WTC11 (cell line): ENCODE data around the gene DTNB. TPM values are rescaled to one million over a fixed set of nuclear protein-coding genes. Genes with fewer than 3 reads are reported as not detected.

Experiments used
- ATAC-seq: fragments of 200-7000 bp; cut with Tn5 transposase; 2 replicates; pipeline ENCODE4 v1.10.0; 2021; ENCODE audit warnings: mild to moderate bottlenecking, moderate library complexity
- CTCF ChIA-PET: fragments of 300-600 bp; sonication (Branson Sonifier 250); formaldehyde crosslinking; loops from one replicate; lab custom pipeline; 2021; ENCODE audit warnings: antibody characterized with exemption; lab: Charles Lee
- POLR2A ChIA-PET: fragments of 350-600 bp; sonication (Branson Sonifier 250); formaldehyde crosslinking; loops from one replicate; lab custom pipeline; 2021; ENCODE audit warnings: antibody characterized with exemption; lab: Charles Lee
- DNase-seq: peaks from one replicate; pipeline ENCODE4 v3.0.0; 2021; ENCODE audit warnings: low spot score
- H3K27ac Mint-ChIP-seq: 2 replicates; pipeline ENCODE4 v1.8.0; 2021; ENCODE audit warnings: mixed read lengths
- H3K27me3 Mint-ChIP-seq: 2 replicates; pipeline ENCODE4 v1.8.0; 2021; ENCODE audit warnings: low read depth, mild to moderate bottlenecking, moderate library complexity, mixed read lengths
- H3K36me3 Mint-ChIP-seq: 2 replicates; pipeline ENCODE4 v1.8.0; 2021; ENCODE audit warnings: mixed read lengths
- H3K4me1 Mint-ChIP-seq: 2 replicates; pipeline ENCODE4 v1.8.0; 2022; ENCODE audit warnings: mixed read lengths
- H3K4me3 Mint-ChIP-seq: 2 replicates; pipeline ENCODE4 v1.8.0; 2021; ENCODE audit warnings: mild to moderate bottlenecking, moderate library complexity, mixed read lengths
- H3K9me3 Mint-ChIP-seq: 2 replicates; pipeline ENCODE4 v1.8.0; 2021; ENCODE audit warnings: mixed read lengths
- ATF2 ChIP-seq: sonication (generic); formaldehyde crosslinking; IDR thresholded peaks from 2 replicates; pipeline ENCODE4 v1.8.1; 2022; ENCODE audit warnings: low read depth, missing genetic modification reagents, borderline replicate concordance
- CTCF ChIP-seq: fragments of 200-600 bp; IDR thresholded peaks from 2 replicates; pipeline ENCODE4 v1.8.0; 2022; ENCODE audit warnings: antibody characterized with exemption
- E2F1 ChIP-seq: sonication (generic); formaldehyde crosslinking; IDR thresholded peaks from 2 replicates; pipeline ENCODE4 v1.8.0; 2022; ENCODE audit warnings: mild to moderate bottlenecking, missing genetic modification reagents
- FOXJ3 ChIP-seq: sonication (generic); formaldehyde crosslinking; IDR thresholded peaks from 2 replicates; pipeline ENCODE4 v1.9.0; 2021; ENCODE audit warnings: missing genetic modification reagents, mild to moderate bottlenecking, borderline replicate concordance
- GRHL2 ChIP-seq: fragments of 250-450 bp; sonication (Bioruptor Pico); IDR thresholded peaks from 2 replicates; pipeline ENCODE4 v1.8.0; 2022; ENCODE audit warnings: mild to moderate bottlenecking, moderate library complexity; ENCODE audit not compliant: insufficient replicate concordance, severe bottlenecking
- IRF1 ChIP-seq: sonication (generic); formaldehyde crosslinking; IDR thresholded peaks from 2 replicates; pipeline ENCODE4 v1.8.0; 2023; ENCODE audit warnings: missing genetic modification reagents
- JAZF1 ChIP-seq: fragments of 250-450 bp; sonication (Bioruptor Pico); IDR thresholded peaks from 2 replicates; pipeline ENCODE4 v1.9.0; 2021; ENCODE audit warnings: moderate library complexity, mild to moderate bottlenecking, inconsistent platforms
- MXD4 ChIP-seq: fragments of 250-450 bp; sonication (Bioruptor Pico); IDR thresholded peaks from 2 replicates; pipeline ENCODE4 v1.8.0; 2021; ENCODE audit warnings: mild to moderate bottlenecking, moderate library complexity, borderline replicate concordance
- NFE2L1 ChIP-seq: sonication (generic); formaldehyde crosslinking; IDR thresholded peaks from 2 replicates; pipeline ENCODE4 v1.8.1; 2023; ENCODE audit warnings: missing genetic modification reagents
- NR2C2 ChIP-seq: sonication (generic); formaldehyde crosslinking; IDR thresholded peaks from 2 replicates; pipeline ENCODE4 v1.8.0; 2022; ENCODE audit warnings: mild to moderate bottlenecking, missing genetic modification reagents
- PRRX2 ChIP-seq: fragments of 250-450 bp; sonication (Bioruptor Pico); IDR thresholded peaks from 2 replicates; pipeline ENCODE4 v1.8.0; 2021; ENCODE audit warnings: mild to moderate bottlenecking
- SMAD3 ChIP-seq: sonication (generic); formaldehyde crosslinking; IDR thresholded peaks from 2 replicates; pipeline ENCODE4 v1.8.0; 2022; ENCODE audit warnings: missing genetic modification reagents, mild to moderate bottlenecking, borderline replicate concordance
- TEAD4 ChIP-seq: sonication (generic); formaldehyde crosslinking; IDR thresholded peaks from 2 replicates; pipeline ENCODE4 v1.8.0; 2022; ENCODE audit warnings: mild to moderate bottlenecking, missing genetic modification reagents
- ZNF396 ChIP-seq: fragments of 250-450 bp; sonication (Bioruptor Pico); IDR thresholded peaks from 2 replicates; pipeline ENCODE4 v1.8.0; 2021; ENCODE audit warnings: mild to moderate bottlenecking, moderate library complexity, borderline replicate concordance
- ZNF425 ChIP-seq: fragments of 250-450 bp; sonication (Bioruptor Pico); conservative IDR thresholded peaks from 2 replicates; pipeline ENCODE4 v1.9.0; 2021; ENCODE audit warnings: mild to moderate bottlenecking
- ZNF532 ChIP-seq: fragments of 250-450 bp; sonication (Bioruptor Pico); IDR thresholded peaks from 2 replicates; pipeline ENCODE4 v1.9.0; 2021; ENCODE audit warnings: mild to moderate bottlenecking, borderline replicate concordance
- total RNA-seq: library from RNA; stranded (reverse); gene quantifications from 3 replicates; pipeline ENCODE4 v1.2.3, GENCODE V29; 2021

The DTNB gene
- total RNA-seq, 1 experiment from 2014 or later: 39.9 TPM

- H3K36me3 Mint-ChIP-seq: no peaks in the 10 kb centered on the region
- H3K4me3 Mint-ChIP-seq: no peak overlapping the region
- POLR2A ChIA-PET: no interaction called here
- no peak for DNase-seq
- no peak overlapping the region for H3K27ac Mint-ChIP-seq
- H3K4me1 Mint-ChIP-seq: no peaks in the 10 kb centered on the region
- CTCF ChIA-PET: no interaction called here
- TF ChIP-seq FOXJ3 (CRISPR knock-in tag): no peak
- no peak for TF ChIP-seq JAZF1 (CRISPR knock-in tag)
- no peak for TF ChIP-seq E2F1 (CRISPR knock-in tag)
- no peak for TF ChIP-seq NR2C2 (CRISPR knock-in tag)
- no peak for TF ChIP-seq IRF1 (CRISPR knock-in tag)
- no peak for TF ChIP-seq ZNF396 (CRISPR knock-in tag)
- no peak for TF ChIP-seq SMAD3 (CRISPR knock-in tag)
- TF ChIP-seq GRHL2 (CRISPR knock-in tag): no peak
- no peak for TF ChIP-seq PRRX2 (CRISPR knock-in tag)
- no peak for TF ChIP-seq MXD4
- TF ChIP-seq, all 79 proteins: peak for 0
- no peak for ATAC-seq
- H3K27me3 Mint-ChIP-seq: peaks cover 3% of the 10 kb centered on the region; the same call in 1 of the 2 replicates
- no peaks in the 10 kb centered on the region for H3K9me3 Mint-ChIP-seq
Measured at GRCh38 chr2:25682082-25682481, 8.7 kb upstream of the DTNB start.

- Mint-ChIP-seq H3K9me3 (no peaks in the 10 kb centered on the region), H3K4me3 (no peak overlapping the region), H3K4me1 (0 out of 2 replicates have a peak, but pooled peaks cover 3% of the 10 kb centered on the region), H3K36me3 (no peaks in the 10 kb centered on the region), H3K27ac (no peak overlapping the region), H3K27me3 (peaks cover 34% of the 10 kb centered on the region)
- no peak for DNase-seq
- TF ChIP-seq ZNF425 (CRISPR knock-in tag) (no peak), CTCF (no peak), PRRX2 (CRISPR knock-in tag) (no peak), ZNF532 (no peak), NFE2L1 (no peak), ATF2 (CRISPR knock-in tag) (no peak), TEAD4 (CRISPR knock-in tag) (no peak)
- ChIA-PET CTCF (no interaction called here), POLR2A (interaction anchor here (1.1 kb wide), 1 partner anchor 13 kb away, joined by 4 read pairs; no protein-coding TSS in a partner anchor)
- ATAC-seq: no peak
Measured at GRCh38 chr2:25677877-25678276, 4.5 kb upstream of the DTNB start.
